ELR (cell line): ENCODE measurements around the gene MBD6.

Experiments
- DNase-seq: peaks from one replicate; pipeline ENCODE4 v3.0.0-alpha.2; 2015; ENCODE audit warnings: low read depth

Gene MBD6, protein sequence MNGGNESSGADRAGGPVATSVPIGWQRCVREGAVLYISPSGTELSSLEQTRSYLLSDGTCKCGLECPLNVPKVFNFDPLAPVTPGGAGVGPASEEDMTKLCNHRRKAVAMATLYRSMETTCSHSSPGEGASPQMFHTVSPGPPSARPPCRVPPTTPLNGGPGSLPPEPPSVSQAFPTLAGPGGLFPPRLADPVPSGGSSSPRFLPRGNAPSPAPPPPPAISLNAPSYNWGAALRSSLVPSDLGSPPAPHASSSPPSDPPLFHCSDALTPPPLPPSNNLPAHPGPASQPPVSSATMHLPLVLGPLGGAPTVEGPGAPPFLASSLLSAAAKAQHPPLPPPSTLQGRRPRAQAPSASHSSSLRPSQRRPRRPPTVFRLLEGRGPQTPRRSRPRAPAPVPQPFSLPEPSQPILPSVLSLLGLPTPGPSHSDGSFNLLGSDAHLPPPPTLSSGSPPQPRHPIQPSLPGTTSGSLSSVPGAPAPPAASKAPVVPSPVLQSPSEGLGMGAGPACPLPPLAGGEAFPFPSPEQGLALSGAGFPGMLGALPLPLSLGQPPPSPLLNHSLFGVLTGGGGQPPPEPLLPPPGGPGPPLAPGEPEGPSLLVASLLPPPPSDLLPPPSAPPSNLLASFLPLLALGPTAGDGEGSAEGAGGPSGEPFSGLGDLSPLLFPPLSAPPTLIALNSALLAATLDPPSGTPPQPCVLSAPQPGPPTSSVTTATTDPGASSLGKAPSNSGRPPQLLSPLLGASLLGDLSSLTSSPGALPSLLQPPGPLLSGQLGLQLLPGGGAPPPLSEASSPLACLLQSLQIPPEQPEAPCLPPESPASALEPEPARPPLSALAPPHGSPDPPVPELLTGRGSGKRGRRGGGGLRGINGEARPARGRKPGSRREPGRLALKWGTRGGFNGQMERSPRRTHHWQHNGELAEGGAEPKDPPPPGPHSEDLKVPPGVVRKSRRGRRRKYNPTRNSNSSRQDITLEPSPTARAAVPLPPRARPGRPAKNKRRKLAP

DNA sequence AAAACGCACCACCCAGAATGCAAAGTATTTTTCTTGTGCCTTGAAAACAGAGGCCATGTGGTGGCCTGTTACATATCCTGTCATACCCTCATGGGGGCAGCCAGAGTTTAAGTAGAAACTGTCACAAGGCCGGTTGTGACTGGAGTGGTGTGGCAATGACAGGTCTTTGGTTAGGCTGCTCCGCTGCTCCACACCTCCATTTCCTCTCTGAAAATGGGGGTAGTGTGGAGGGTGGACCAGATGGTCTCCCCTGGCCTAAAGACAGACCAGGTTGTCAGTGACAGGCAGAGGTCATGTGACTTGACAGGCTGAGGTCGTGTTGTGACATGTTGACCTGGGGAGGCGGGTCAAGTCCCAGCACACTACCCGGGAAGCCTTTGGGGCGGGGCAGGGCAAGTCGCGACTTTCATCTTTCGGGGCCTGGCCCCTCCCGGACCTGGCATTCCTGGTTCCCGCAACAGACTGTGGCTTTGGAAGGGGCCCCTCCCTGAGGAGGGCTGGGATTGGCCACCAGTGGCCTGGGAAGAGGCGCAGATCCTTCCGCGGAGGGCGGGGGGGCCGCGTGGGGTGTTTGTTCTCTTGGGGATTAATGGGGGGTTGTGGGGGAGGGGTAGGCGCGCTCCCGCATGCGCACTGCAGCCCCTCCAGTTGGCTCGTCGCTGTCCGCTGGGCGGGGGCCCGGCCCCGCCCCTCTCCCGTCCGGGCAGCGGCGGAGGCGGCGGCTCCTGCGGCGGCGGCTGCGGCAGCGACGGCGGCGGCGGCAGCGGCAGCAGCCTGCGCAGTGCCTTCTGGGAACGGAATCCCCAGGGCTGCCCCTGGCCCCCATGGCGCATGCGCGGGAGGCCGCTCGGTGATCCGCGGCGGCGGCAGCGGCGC lies at the start of gene MBD6:
Gene MBD6 (plus strand): TSS at position 814 of the 876 bp plus-strand sequence. CDS start 1,480 bp downstream, outside the sequence.
- DNase-seq: peak; percentile 92

DNA sequence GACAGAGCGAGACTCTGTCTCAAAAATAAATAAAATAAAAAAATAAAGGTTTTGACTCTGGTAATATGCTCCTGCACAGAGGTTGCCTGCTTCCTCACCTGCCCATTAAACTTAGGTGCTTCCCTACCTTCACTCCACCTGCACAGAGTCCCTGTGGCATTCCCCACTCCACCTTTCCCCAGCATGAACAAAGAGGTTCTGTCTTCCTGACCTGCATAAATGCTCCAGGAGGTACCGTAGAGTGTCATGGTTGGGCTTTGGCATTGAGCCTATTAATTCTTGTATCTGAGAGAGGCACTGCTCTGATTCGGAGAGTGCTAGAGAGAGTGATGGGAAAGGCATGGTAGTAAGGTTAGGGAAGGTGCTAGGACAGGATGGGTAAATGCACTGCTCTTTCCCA lies 49.2 kb upstream of the MBD6 start:
- no peak for DNase-seq

DNA sequence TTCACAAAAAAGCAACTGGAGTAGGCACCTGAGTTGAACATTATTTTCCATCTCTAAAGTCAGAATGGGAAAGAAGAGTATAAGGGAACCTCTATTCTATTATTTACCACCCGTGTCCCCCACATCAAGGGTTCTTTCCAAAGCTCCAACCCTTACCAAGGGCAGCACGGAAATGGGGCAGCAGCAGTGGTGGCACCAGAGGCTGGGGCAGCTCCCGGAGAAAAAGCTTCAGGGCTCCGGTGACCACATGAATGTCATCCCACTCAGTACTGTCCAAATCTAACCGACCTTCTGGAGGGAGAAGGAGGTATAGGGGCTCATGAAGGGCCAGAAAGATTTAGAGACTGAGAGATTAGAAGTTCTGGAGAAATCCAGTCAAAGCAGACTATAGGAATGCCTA lies 48.7 kb upstream of the MBD6 start:
- no peak for DNase-seq

DNA sequence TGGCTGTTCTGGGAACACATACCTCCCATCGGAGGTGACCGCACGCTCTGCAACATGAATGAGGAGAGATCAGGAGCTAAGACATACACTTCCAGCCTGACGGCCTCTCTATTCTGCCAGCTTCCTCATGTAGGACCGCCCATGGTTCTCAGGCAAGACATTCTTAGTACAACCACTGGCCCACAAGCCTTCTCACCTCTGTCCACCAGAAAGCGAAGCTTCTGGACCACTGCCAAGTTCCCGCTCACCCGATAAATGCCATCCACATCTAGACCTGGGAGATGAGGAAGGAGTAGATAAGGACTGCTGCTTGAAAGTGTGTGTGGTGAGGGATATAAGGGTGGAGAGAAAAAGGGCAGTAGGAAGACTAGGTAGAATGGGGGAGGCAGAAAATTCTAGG lies 48.2 kb upstream of the MBD6 start:
- no peak for DNase-seq

DNA sequence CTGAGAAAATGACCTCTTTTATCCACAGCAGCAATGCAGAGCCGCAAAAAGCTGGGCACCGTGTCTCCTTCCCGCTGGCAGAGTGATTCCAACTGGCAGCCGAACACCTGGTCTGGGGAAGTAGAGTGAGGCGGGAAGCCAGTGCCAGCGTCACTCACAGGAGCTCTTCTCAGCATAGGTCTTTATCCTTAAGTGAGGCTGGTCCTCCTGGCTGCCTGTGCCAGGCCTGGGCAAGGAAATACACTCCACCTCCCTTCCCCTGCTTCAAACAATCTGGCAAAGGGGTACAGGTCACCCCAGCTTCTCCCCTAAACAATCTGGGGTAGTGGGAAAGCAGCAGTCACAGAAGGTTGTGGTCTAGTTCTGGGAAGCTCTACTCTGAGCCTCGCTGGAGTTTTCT lies 47.8 kb upstream of the MBD6 start:
- no peak for DNase-seq

DNA sequence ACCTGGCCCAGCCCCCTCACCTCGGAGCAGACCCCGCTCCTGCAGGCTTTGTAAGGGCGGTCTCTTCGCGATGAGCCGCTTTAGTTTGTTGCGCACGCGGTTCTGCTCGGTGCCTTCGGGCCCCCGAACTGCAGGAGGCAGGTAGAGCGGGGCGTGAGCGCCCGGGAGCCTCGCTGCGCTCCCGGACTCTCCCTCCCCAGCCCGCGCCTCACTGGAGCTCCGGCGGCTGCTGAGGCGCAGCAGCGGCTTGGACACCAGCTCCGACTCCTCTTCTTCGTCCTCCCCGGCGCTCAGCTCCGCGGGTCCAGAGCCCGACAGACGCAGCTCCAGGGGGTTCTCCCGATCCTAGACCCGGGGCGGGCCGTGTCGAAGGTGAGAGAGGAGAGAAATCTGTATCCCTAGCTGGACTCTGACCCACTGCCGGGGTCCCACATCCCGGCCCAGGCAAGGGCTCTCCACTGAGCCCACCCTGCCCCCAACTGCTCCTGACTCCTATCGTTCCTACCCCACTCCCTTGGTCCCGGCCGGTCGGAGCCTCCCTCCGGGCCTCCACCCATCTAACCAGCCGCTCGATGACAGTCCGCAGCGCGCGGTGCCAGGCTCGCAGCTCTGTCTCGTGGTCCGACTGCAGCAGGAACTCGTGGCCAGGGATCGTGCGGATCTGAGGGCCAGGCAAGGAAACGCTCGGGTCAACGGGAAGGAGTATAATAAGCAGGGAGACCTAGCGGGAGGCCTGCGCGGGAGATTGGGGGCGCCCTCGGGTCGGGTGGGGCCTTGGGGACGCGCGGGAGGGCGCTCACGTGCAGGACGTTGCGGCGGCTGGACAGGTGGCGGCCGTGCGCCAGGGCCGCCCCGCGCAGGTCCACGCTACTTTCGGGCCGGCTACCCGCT lies 47.1 kb upstream of the MBD6 start:
- peak; percentile 40 for DNase-seq

DNA sequence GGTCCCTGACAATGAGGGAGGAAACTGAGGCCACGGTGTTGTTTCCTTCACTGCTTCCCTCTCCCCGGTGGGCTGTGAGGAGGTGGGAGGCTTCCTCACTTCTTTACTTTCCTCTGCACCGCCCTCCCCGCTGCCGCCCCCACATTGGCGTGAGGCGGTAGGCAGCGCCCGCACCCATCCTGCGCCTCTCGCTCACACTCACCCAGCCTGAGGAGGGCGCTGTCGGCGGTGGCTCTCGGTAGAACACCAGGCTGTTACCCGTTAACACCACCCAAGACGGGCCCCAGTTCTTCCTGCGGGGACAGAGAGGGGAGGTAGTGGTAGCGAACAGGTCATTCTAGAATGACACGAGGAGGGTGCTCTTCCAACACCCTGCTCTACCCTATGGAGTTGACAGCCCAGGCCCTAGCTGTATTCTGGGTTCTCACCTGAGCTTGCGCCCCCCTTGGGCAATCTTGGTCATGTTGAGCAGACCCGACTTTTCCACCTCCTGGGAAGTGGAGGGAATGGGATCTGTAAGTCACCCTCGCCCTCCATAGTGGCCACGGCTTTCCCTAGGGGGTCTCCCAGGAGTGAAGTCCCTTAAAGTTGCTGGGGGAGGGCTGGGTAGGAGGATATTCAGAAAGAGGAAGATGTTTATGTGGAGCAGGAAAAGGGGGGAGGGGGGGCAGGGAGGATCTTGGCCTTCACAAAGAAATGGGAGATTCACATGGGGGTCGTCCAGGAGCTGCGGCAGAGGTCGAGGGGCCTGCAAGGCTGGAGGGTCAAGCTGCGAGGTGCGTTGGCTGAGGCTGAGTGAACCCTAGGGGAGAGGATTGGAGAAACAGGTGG lies 46.2 kb upstream of the MBD6 start:
- DNase-seq: no peak

DNA sequence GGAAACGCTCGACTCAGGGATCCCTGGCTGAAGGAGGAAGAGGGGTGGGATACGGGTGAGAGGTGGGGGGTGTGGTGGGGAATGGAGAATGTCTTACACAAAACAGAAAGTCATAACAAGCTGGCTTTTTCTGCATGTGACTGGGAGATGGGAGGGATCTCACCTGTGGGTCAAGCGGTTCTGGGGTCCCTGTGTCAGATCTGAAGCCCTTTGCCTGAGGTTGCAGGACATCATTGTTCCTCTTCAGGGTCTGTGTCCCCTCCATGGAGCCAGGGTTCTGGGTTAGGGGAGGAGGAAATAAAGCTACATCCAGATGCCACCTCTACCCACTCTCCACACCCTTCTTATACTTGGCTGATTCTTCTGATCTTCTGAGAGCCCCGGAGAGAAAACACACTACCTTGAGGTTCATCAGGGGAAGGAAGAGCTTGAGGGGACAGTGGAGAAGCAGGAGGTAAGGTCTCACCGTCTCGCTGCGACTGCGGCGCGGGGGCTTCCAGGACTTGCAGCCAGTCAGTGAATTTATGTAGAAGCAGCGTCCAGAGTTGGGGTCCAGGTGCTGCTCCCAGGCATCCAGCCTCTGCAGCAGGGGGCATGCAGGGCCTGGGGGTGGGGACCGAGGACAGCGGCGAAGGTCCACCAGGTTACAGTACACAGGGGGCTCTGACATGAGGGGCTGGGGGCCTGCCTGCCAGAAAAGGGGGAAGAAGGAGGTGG lies 45.5 kb upstream of the MBD6 start:
- no peak for DNase-seq

DNA sequence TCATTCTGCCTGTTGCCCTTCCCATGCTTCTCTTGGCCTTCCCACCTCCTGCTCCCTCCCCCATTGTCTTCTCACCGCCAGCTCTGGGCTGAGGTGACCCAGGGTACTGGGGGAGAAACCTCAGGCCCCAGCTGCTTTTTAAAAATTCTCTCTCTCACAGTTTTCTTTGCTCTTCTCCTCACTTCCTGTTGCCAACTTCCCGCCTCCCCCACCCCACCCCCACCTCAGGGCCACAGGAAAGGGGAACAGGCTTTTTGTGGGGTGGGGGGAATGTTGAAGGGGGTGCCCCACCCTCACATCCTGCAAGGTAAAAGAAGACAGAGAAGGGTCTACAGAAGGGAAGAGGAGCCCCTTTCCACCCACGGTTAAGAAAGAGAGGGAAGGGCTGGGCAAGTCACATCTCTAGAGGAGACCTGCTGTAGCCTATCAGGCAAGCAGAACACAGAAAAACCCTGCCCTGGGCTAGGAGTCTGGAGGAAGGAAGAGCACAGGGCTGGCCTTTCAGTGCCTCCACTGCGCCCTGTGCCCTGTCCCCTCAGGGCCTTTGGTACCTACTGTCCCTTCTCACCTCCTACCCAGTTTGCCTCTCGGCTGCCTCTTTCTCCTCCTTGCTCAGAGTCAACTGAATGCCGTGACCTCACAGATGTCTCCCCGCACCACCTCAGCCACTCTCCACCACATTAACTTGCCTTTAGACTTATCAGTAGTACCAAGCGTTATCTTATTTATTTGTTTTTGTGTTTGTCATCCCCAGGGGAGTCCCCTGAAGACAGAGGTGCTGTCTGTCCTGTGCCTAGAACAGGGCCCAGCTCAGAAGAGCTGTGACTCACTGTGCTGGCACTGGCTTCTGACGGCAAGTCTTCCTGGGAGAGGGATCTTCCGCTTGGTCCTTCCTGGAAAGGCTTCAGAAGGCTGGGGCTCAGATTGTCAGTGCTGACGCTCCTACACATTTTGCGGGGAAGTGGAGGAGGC lies 44.6 kb upstream of the MBD6 start:
- peak; percentile 39 for DNase-seq

DNA sequence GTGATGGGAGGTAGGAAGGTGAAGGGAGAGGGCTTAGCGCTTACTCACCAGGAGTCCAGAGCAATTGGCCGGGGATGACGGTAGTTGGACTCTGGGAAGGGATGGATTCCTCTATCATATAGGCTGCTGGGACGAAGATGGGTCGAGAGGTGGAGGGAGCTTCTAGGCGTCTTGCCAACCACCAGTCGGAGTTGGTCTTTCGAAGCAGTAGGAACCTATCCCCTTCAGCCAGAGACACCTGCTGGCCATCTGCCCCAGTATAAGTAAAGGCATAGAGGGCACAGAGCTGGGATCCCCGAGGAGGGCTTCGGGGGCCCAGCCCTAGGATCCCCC lies 43.6 kb upstream of the MBD6 start:
- no peak for DNase-seq

DNA sequence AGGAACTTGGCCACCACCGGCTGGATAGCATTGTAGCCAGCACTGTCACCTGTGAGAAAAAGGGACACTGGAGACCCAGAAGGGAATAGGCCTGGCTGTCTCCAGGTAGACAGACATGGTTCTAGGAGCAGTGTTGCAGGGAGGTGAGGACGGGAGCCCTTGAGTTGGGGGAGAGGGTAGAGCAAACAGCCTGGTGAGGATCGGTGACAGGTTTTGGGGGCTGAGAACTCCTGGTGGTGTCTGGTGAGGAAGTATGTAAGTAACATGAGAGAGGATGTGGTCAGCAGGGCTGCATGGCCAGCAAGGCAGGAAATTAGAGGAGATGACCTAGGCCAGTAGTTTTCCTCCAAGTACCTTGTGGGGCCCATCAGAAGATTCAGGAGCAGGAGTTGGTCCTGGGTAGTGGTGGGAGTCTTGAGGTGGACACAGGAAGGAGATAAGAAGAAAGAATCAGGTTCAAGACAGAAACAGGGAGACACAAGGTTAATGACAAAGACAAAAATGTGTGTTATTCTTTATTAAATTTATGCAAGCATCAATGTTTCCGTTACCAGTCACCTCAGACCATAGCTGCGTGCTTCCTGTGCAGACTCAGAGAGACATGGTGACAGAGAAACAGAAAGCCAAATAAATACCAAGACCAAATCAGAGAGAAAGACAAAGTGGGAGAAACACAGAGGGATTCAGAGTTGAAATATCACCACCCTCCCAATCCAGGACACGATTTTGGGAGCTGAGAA lies 43.1 kb upstream of the MBD6 start, which contains the start of gene ARHGAP9:
Gene ARHGAP9 (minus strand): TSS at position 491 of the 740 bp plus-strand sequence. CDS start 460 bp downstream, at position 31.
- DNase-seq: peak; percentile 29

DNA sequence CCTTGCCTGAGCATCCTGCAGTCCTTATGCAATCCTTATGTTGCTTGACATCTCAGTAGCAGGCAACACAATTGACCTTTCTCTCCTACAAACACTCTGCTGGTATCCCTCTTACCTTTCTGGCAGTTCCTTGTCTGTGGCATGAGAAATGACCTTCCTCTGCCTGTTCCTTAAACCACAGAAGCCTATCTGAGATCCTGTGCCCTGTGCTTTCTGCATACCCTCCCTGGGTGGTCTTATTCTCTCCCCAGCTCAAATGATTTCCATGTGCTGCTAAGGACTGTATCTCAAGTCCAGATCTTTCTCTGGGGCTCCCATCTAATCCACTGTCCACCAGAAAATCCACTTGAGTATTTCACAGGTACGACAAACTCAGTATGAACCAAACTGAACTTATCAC lies 41.0 kb upstream of the MBD6 start:
- no peak for DNase-seq

DNA sequence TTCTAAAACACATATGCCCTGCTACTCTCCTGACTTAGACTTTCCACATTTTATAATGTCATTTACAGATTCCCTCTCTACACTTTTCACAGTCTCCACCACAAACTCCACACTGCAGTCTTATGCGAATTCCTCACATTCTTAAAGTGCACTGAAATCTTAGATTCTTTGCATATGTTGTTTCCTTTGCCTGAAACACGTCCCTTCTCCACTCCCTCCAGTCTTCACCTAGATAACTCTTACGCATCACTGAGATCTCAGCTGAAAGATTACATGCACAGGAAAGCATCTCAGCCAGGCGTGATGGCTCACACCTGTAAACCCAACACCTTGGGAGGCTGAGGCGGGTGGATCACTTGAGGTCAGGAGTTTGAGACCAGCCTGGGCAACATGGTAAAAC lies 39.2 kb upstream of the MBD6 start:
- peak; percentile 35 for DNase-seq

DNA sequence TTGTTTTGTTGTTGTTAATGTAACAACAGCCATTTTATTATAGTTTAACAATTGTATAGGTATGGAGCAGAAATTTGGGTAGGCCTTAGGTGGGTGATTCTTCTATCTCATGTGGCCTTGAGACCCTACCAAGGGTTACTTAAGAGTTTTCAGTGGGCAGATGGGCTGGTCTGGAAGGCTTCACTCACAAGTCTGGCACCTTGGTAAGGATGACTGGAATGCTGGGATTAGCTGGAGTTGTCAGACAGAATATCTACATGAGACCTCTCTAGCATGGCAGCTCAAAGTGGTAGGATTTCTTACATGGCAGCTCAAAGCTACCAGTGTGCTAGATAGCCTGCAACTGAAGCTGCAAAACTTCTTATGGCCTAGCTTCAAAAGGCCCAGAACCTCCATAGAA lies 36.9 kb upstream of the MBD6 start:
- DNase-seq: no peak

DNA sequence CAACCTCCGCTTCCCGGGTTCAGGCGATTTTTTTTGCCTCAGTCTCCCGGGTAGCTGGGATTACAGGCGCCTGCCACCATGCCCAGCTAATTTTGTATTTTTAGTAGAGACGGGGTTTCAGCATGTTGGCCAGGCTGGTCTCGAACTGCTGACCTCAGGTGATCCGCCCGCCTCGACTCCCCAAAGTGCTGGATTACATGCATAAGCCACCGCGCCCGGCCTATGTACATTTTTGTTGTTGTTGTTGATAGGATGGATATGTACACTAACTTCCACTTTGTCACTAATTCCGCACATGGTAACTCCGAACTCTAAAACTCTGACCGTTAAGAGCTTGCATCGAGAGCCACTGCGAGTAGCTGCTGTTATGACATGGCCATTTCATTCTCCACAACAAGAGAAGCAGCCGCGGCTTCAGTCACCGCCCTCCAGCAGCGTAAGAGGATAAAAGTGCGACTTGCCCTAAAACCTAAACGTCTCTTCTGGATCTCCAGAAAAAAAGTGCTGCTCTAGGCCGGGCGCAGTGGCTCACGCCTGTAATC lies 35.5 kb upstream of the MBD6 start:
- no peak for DNase-seq

DNA sequence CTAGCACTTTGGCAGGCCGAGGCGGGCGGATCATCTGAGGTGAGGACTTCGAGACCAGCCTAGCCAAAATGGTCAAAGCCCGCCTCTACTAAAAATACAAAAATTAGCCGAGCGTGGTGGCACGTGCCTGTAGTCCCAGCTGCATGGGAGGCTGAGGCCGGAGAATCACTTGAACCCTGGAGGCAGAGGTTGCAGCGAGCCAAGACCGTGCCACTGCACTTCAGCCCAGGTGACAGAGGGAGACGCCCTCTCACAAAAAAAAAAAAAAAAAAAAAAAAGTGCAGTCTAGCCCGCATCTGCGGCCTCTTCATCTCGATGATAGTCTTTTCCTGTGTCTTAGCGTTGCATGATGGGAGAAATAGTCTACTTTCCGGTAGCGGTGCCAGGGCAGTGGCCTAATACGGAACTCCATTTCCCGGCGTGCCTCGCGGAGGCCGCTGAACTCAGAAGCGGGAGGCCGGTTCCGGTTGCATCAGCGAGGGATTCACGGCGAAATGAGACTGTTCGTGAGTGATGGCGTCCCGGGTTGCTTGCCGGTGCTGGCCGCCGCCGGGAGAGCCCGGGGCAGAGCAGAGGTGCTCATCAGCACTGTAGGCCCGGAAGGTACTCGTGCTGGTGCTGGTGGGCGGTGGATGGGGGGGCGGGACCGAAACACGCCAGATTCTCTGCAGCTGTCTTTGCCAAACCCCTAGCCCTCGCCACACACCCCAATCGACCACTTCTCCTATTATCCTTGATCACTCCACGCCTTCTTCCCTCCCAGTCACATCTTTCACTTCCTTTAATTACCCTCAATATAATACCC lies 34.8 kb upstream of the MBD6 start, which contains the start of gene MARS1:
Gene MARS1 (plus strand): TSS at position 472 of the 805 bp plus-strand sequence. CDS start 23 bp downstream, at position 495.
- DNase-seq: peak; percentile 98
